GM21619 (cell line): ENCODE measurements around the gene SLC22A17.

Experiments
- ATAC-seq: cut with Tn5 transposase; IDR thresholded peaks from one replicate; pipeline ENCODE4 v1.9.1; 2021; ENCODE audit not compliant: unreplicated experiment

SLC22A17 gene

GRCh38 chr14:23364164-23365035 lies 11.7 kb upstream of the SLC22A17 start:
- ATAC-seq = no peak

- ATAC-seq = no peak
These were observed 9.5 kb upstream of the SLC22A17 start for GRCh38 chr14:23362200-23362599.

GRCh38 chr14:23361763-23362162 lies 9.1 kb upstream of the SLC22A17 start:
- ATAC-seq = no peak

GRCh38 chr14:23361320-23361719 lies 8.6 kb upstream of the SLC22A17 start:
- no peak for ATAC-seq

GRCh38 chr14:23360496-23360895 lies 7.8 kb upstream of the SLC22A17 start:
- no peak for ATAC-seq

GRCh38 chr14:23359722-23360447 lies 7.2 kb upstream of the SLC22A17 start:
- no peak for ATAC-seq

GRCh38 chr14:23359167-23359626 lies 6.5 kb upstream of the SLC22A17 start:
- no peak for ATAC-seq

- ATAC-seq = no peak
These were observed 6.0 kb upstream of the SLC22A17 start for GRCh38 chr14:23358553-23359166.

- ATAC-seq = no peak
These were observed 5.4 kb upstream of the SLC22A17 start for GRCh38 chr14:23358042-23358441.

GRCh38 chr14:23357261-23357660 lies 4.6 kb upstream of the SLC22A17 start:
- ATAC-seq = no peak

- ATAC-seq = no peak
These were observed 4.0 kb upstream of the SLC22A17 start for GRCh38 chr14:23356662-23357061.

GRCh38 chr14:23355871-23356435 lies 3.3 kb upstream of the SLC22A17 start:
- ATAC-seq = no peak

- ATAC-seq = no peak
These were observed 2.3 kb upstream of the SLC22A17 start for GRCh38 chr14:23354990-23355389.

- ATAC-seq = no peak
These were observed 720 bp upstream of the SLC22A17 start for GRCh38 chr14:23353433-23353780.

GRCh38 chr14:23351681-23352505 lies 794 bp downstream of the SLC22A17 start:
- ATAC-seq = no peak

- no peak for ATAC-seq
These were observed 3.4 kb downstream of the SLC22A17 start for GRCh38 chr14:23349156-23349845.

GRCh38 chr14:23348297-23348655 lies 4.4 kb downstream of the SLC22A17 start:
- no peak for ATAC-seq

- no peak for ATAC-seq
These were observed 5.0 kb downstream of the SLC22A17 start for GRCh38 chr14:23347406-23348296.
